GM12875 (cell line): ENCODE results near the gene MTMR1.

ENCODE experiments used
- H3K4me3 ChIP-seq: one replicate; pipeline ENCODE4 v1.5.1; 2011; ENCODE audit warnings: low read depth, low read length, control low read depth
- CTCF ChIP-seq: IDR thresholded peaks from 2 replicates; pipeline ENCODE4 v1.5.1; 2011; ENCODE audit warnings: low read depth, mild to moderate bottlenecking, control low read depth, inconsistent platforms, low read length, moderate library complexity, borderline replicate concordance; ENCODE audit not compliant: insufficient read depth

Gene MTMR1

GRCh38 chrX:150736475-150736874 lies 43.3 kb downstream of the MTMR1 start:
- no peak overlapping the region for H3K4me3 ChIP-seq
- TF ChIP-seq CTCF: no peak

GRCh38 chrX:150752124-150752523 lies 58.9 kb downstream of the MTMR1 start:
- TF ChIP-seq CTCF: no peak
- no peak overlapping the region for H3K4me3 ChIP-seq

- no peak for TF ChIP-seq CTCF
- no peak overlapping the region for H3K4me3 ChIP-seq
Measured at GRCh38 chrX:150753357-150753756, 60.2 kb downstream of the MTMR1 start.

- TF ChIP-seq CTCF: no peak
- H3K4me3 ChIP-seq: no peak overlapping the region
Measured at GRCh38 chrX:150753968-150754367, 60.8 kb downstream of the MTMR1 start.

- no peak overlapping the region for H3K4me3 ChIP-seq
- TF ChIP-seq CTCF: no peak
Measured at GRCh38 chrX:150757371-150757770, 64.2 kb downstream of the MTMR1 start.

GRCh38 chrX:150759568-150760416 lies 66.6 kb downstream of the MTMR1 start:
- TF ChIP-seq CTCF: no peak
- H3K4me3 ChIP-seq: no peak overlapping the region

- no peak for TF ChIP-seq CTCF
- H3K4me3 ChIP-seq: no peak overlapping the region
Measured at GRCh38 chrX:150761176-150761818, 68.1 kb downstream of the MTMR1 start.
